DOHH2 (cell line): Measurements from ENCODE around the gene PPFIBP2.

ENCODE experiments used
- H3F3A ChIP-seq: fragments of 200-600 bp; sonication (generic), shearing (Covaris generic); 2 replicates; pipeline ENCODE4 v1.6.0; 2016; ENCODE audit warnings: antibody characterized with exemption, mild to moderate bottlenecking; ENCODE audit not compliant: control insufficient read depth, insufficient read depth
- H3K27ac ChIP-seq: fragments of 200-600 bp; sonication (generic); 2 replicates; pipeline ENCODE4 v1.5.1; 2014; ENCODE audit warnings: low read depth, mild to moderate bottlenecking, low read length, moderate library complexity
- H3K27me3 ChIP-seq: fragments of 200-600 bp; sonication (generic); 2 replicates; pipeline ENCODE4 v1.6.1; 2014; ENCODE audit warnings: mild to moderate bottlenecking, low read length, mixed read lengths; ENCODE audit not compliant: control insufficient read depth
- H3K36me3 ChIP-seq: fragments of 200-600 bp; sonication (generic); 2 replicates; pipeline ENCODE4 v1.6.1; 2014; ENCODE audit warnings: mild to moderate bottlenecking, low read length, moderate library complexity, mixed read lengths; ENCODE audit not compliant: control insufficient read depth
- H3K4me1 ChIP-seq: fragments of 200-600 bp; sonication (generic); 2 replicates; pipeline ENCODE4 v1.6.1; 2014; ENCODE audit warnings: mild to moderate bottlenecking, low read length, mixed read lengths; ENCODE audit not compliant: control insufficient read depth
- H3K4me2 ChIP-seq: fragments of 200-600 bp; sonication (generic); 2 replicates; pipeline ENCODE4 v1.6.0; 2014; ENCODE audit warnings: mild to moderate bottlenecking, low read length, moderate library complexity
- H3K4me3 ChIP-seq: fragments of 200-600 bp; sonication (generic); 2 replicates; pipeline ENCODE4 v1.5.1; 2014; ENCODE audit warnings: mild to moderate bottlenecking, low read length, mixed read lengths
- H3K79me2 ChIP-seq: fragments of 200-600 bp; sonication (generic); 2 replicates; pipeline ENCODE4 v1.6.1; 2014; ENCODE audit warnings: mild to moderate bottlenecking, low read length, mixed read lengths; ENCODE audit not compliant: control insufficient read depth
- H3K9me2 ChIP-seq: fragments of 200-600 bp; sonication (generic); replicated peaks from 2 replicates; pipeline ENCODE4 v1.6.1; 2014; ENCODE audit warnings: mild to moderate bottlenecking, low read length, mixed read lengths; ENCODE audit not compliant: control insufficient read depth
- H3K9me3 ChIP-seq: fragments of 200-600 bp; sonication (generic); 2 replicates; pipeline ENCODE4 v1.6.1; 2014; ENCODE audit warnings: antibody characterized with exemption, low read length, mixed read lengths; ENCODE audit not compliant: control insufficient read depth, insufficient read depth
- H4K20me1 ChIP-seq: fragments of 200-600 bp; sonication (generic); 2 replicates; pipeline ENCODE4 v1.6.0; 2014; ENCODE audit warnings: low read depth, mild to moderate bottlenecking, antibody characterized with exemption, low read length, moderate library complexity; ENCODE audit not compliant: control insufficient read depth, insufficient read depth
- CTCF ChIP-seq: fragments of 200-600 bp; sonication (generic); IDR thresholded peaks from one replicate; pipeline ENCODE4 v1.5.1; 2014; ENCODE audit warnings: antibody characterized with exemption, mild to moderate bottlenecking, low read depth, low read length; ENCODE audit not compliant: poor library complexity, severe bottlenecking
- EZH2phosphoT487 ChIP-seq: fragments of 200-600 bp; sonication (generic); IDR thresholded peaks from 2 replicates; pipeline ENCODE4 v1.6.1; 2017; ENCODE audit warnings: borderline replicate concordance, mild to moderate bottlenecking, antibody characterized with exemption, low read length, moderate library complexity, mixed read lengths

PPFIBP2 gene

DNA sequence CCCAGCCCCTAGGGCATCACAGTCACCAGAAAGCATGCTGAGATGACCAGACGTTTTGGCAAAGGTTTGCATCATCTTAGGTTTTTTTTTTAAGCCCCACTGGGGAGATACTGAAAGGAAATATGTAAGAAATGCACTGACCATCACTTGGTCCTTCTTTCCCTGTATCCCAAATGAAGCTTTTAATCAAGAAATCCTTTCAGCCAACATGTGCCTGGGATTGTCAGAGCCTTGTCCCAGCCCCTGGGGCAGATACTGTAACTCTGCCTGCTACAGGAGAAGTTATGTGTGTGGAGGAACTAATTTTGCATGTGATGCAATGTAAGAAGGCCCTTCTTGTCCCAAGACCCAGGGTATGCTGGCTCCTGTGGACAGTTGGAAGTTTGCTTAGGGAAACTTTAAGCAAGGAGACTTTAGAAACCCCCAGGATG is 65.6 kb downstream of the PPFIBP2 start:
- Histone ChIP-seq H3K4me1 (peaks cover 24% of the 10 kb centered on the region), H3K27ac (no peak overlapping the region)
- TF ChIP-seq EZH2phosphoT487, result no peak
- TF ChIP-seq CTCF, result no peak

DNA sequence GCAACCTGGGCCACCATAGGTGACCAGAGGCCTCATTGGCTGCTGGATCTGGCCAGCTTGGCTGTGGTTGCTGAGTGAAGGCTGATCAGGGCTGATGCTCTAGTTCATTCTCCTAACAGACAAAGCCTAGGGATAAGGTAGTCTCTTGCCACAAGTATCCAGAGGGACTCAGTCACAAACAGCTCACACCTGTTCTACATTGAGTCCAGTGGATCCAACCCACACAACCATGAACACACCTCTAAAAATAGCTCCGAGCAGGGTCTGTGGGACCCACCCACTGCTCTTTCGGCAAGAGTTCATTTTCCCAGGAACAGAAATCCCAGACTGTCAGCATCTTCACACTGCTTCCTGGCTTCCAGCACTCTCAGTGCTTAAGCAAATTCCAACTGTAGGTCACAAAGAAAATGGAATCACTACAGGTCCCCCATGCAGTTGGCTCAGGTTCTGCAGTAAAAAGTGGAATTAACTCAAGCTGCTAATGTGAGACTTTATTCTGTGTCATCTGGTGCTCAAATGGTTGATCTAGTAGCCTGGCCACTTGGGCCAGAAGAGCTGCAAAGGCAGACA is 67.3 kb downstream of the PPFIBP2 start:
- H3K79me2 ChIP-seq, result no peaks in the 10 kb centered on the region
- no peak overlapping the region for H3K4me2 ChIP-seq

More for the DNA sequence above, 65.6 kb downstream of the PPFIBP2 start:
- Histone ChIP-seq H3K27me3 (no peaks in the 10 kb centered on the region), H4K20me1 (peaks cover 2% of the 10 kb centered on the region; the same call in 1 of the 2 replicates), H3K4me2 (no peak overlapping the region), H3K4me3 (no peak overlapping the region), H3F3A (no peaks in the 10 kb centered on the region), H3K36me3 (no peaks in the 10 kb centered on the region), H3K9me2 (no peaks in the 10 kb centered on the region), H3K9me3 (no peaks in the 10 kb centered on the region), H3K79me2 (no peaks in the 10 kb centered on the region)

GRCh38 chr11:7582338-7582985 is 68.7 kb downstream of the PPFIBP2 start:
- no peak overlapping the region for H3K4me3 ChIP-seq
- no peaks in the 10 kb centered on the region for H3K36me3 ChIP-seq
- TF ChIP-seq CTCF, result no peak
- TF ChIP-seq EZH2phosphoT487, result no peak
- peaks cover 11% of the 10 kb centered on the region for H3K4me1 ChIP-seq
- no peaks in the 10 kb centered on the region for H3K9me3 ChIP-seq
- H4K20me1 ChIP-seq, result 0 out of 2 replicates have a peak, but pooled peaks cover 2% of the 10 kb centered on the region
- no peaks in the 10 kb centered on the region for H3K27me3 ChIP-seq
- no peak overlapping the region for H3K4me2 ChIP-seq
- H3K79me2 ChIP-seq, result no peaks in the 10 kb centered on the region
- no peaks in the 10 kb centered on the region for H3K9me2 ChIP-seq
- H3K27ac ChIP-seq, result no peak overlapping the region
- H3F3A ChIP-seq, result no peaks in the 10 kb centered on the region

More for the DNA sequence above, 67.3 kb downstream of the PPFIBP2 start:
- 0 out of 2 replicates have a peak, but pooled peaks cover 2% of the 10 kb centered on the region for H4K20me1 ChIP-seq
- H3K36me3 ChIP-seq, result no peaks in the 10 kb centered on the region
- no peak for TF ChIP-seq CTCF
- TF ChIP-seq EZH2phosphoT487, result no peak
- H3F3A ChIP-seq, result no peaks in the 10 kb centered on the region
- H3K27ac ChIP-seq, result no peak overlapping the region
- H3K9me2 ChIP-seq, result no peaks in the 10 kb centered on the region
- H3K27me3 ChIP-seq, result no peaks in the 10 kb centered on the region
- no peak overlapping the region for H3K4me3 ChIP-seq
- H3K9me3 ChIP-seq, result no peaks in the 10 kb centered on the region
- peaks cover 21% of the 10 kb centered on the region for H3K4me1 ChIP-seq
